ENCODE results near the gene TENT5C.

GRCh38 chr1:117631359-117632160, 25.7 kb downstream of the TENT5C start:
- TF ChIP-seq CTCF (IDR thresholded peaks at IDR 0.05) (no peak), POLR2A (IDR thresholded peaks at IDR 0.05) (no peak)
